Loucy (cell line): Measurements from ENCODE around the gene BRCA1.

Experiments
- CTCF ChIP-seq: fragments of 200-600 bp; sonication (generic); conservative IDR thresholded peaks from 2 replicates; pipeline ENCODE4 v1.5.1; 2014; ENCODE audit warnings: mild to moderate bottlenecking, antibody characterized with exemption, low read length
- EZH2phosphoT487 ChIP-seq: fragments of 200-600 bp; IDR thresholded peaks from 2 replicates; pipeline ENCODE4 v1.6.1; 2018; ENCODE audit warnings: antibody characterized with exemption, mild to moderate bottlenecking, moderate library complexity, borderline replicate concordance

- TF ChIP-seq CTCF: no peak
- TF ChIP-seq EZH2phosphoT487: no peak
Measured at GRCh38 chr17:43126911-43127290, 1.7 kb upstream of the BRCA1 start.
